H9 (cell line): ENCODE measurements around the gene THPO. TPM values are rescaled to one million over a fixed set of nuclear protein-coding genes. Genes with fewer than 3 reads are reported as not detected.

Source experiments
- DNase-seq: peaks from one replicate; pipeline ENCODE4 v3.0.0-alpha.2; 2017
- H2AFZ ChIP-seq: one replicate; pipeline ENCODE4 v1.6.1; 2013; ENCODE audit warnings: mild to moderate bottlenecking, low read length, control low read depth, moderate library complexity
- H2AK5ac ChIP-seq: 2 replicates; pipeline ENCODE4 v1.6.1; 2013; ENCODE audit warnings: low read length, control low read depth, mixed read lengths; ENCODE audit not compliant: insufficient read length
- H2BK120ac ChIP-seq: one replicate; pipeline ENCODE4 v1.6.1; 2013; ENCODE audit warnings: low read depth, mild to moderate bottlenecking, low read length, control low read depth, inconsistent platforms; ENCODE audit not compliant: poor library complexity, severe bottlenecking
- H2BK12ac ChIP-seq: 2 replicates; pipeline ENCODE4 v1.6.1; 2013; ENCODE audit warnings: low read length, control low read depth, mixed read lengths, low read depth; ENCODE audit not compliant: insufficient read length
- H2BK15ac ChIP-seq: 2 replicates; pipeline ENCODE4 v1.6.1; 2013; ENCODE audit warnings: low read depth, low read length, control low read depth
- H2BK20ac ChIP-seq: one replicate; pipeline ENCODE4 v1.6.1; 2013; ENCODE audit warnings: low read depth, mild to moderate bottlenecking, low read length, control low read depth, inconsistent platforms; ENCODE audit not compliant: poor library complexity, severe bottlenecking
- H2BK5ac ChIP-seq: 2 replicates; pipeline ENCODE4 v1.6.1; 2013; ENCODE audit warnings: low read length, control low read depth, mixed read lengths; ENCODE audit not compliant: insufficient read length
- H3K14ac ChIP-seq: 2 replicates; pipeline ENCODE4 v1.6.1; 2013; ENCODE audit warnings: low read length, control low read depth; ENCODE audit not compliant: insufficient read depth
- H3K18ac ChIP-seq: 2 replicates; pipeline ENCODE4 v1.6.1; 2013; ENCODE audit warnings: low read depth, mild to moderate bottlenecking, mixed read lengths, low read length, control low read depth; ENCODE audit not compliant: insufficient read length
- H3K23ac ChIP-seq: 2 replicates; pipeline ENCODE4 v1.6.1; 2013; ENCODE audit warnings: low read length, control low read depth, mixed read lengths, low read depth; ENCODE audit not compliant: insufficient read length
- H3K23me2 ChIP-seq: 2 replicates; pipeline ENCODE4 v1.6.1; 2013; ENCODE audit warnings: low read depth, mild to moderate bottlenecking, mixed read lengths, low read length, control low read depth; ENCODE audit not compliant: insufficient read length, poor library complexity, severe bottlenecking
- H3K27ac ChIP-seq: 2 replicates; pipeline ENCODE4 v1.5.1; 2013; ENCODE audit warnings: low read length, control low read depth, mixed read lengths, low read depth; ENCODE audit not compliant: insufficient read length
- H3K27me3 ChIP-seq: 2 replicates; pipeline ENCODE4 v1.6.1; 2013; ENCODE audit warnings: low read length, control low read depth, inconsistent platforms; ENCODE audit not compliant: insufficient read depth
- H3K4ac ChIP-seq: 2 replicates; pipeline ENCODE4 v1.6.1; 2013; ENCODE audit warnings: low read depth, mild to moderate bottlenecking, control low read depth, inconsistent platforms, low read length, moderate library complexity
- H3K4me1 ChIP-seq: 2 replicates; pipeline ENCODE4 v1.6.1; 2013; ENCODE audit warnings: low read length, control low read depth, inconsistent platforms; ENCODE audit not compliant: insufficient read depth
- H3K4me2 ChIP-seq: 2 replicates; pipeline ENCODE4 v1.6.1; 2013; ENCODE audit warnings: low read length, control low read depth, mixed read lengths; ENCODE audit not compliant: insufficient read length, insufficient read depth
- H3K56ac ChIP-seq: 2 replicates; pipeline ENCODE4 v1.6.1; 2013; ENCODE audit warnings: low read depth, mild to moderate bottlenecking, mixed read lengths, low read length, control low read depth; ENCODE audit not compliant: insufficient read length
- H3K79me1 ChIP-seq: 2 replicates; pipeline ENCODE4 v1.6.1; 2013; ENCODE audit warnings: low read depth, mild to moderate bottlenecking, moderate library complexity, low read length, control low read depth, inconsistent platforms; ENCODE audit not compliant: insufficient read depth, poor library complexity, severe bottlenecking
- H3K79me2 ChIP-seq: 2 replicates; pipeline ENCODE4 v1.6.1; 2013; ENCODE audit warnings: low read length, control low read depth, inconsistent platforms; ENCODE audit not compliant: insufficient read depth
- H3K9ac ChIP-seq: 2 replicates; pipeline ENCODE4 v1.6.1; 2013; ENCODE audit warnings: low read length, control low read depth, mixed read lengths; ENCODE audit not compliant: insufficient read length; ENCODE audit errors: extremely low read depth
- H3K9me3 ChIP-seq: one replicate; pipeline ENCODE4 v1.6.1; 2013; ENCODE audit warnings: low read depth, low read length, inconsistent platforms; ENCODE audit not compliant: control insufficient read depth
- H3T11ph ChIP-seq: one replicate; pipeline ENCODE4 v1.6.1; 2013; ENCODE audit warnings: mild to moderate bottlenecking, low read length, control low read depth, inconsistent platforms
- H4K20me1 ChIP-seq: one replicate; pipeline ENCODE4 v1.6.1; 2013; ENCODE audit not compliant: control insufficient read depth, insufficient read length, insufficient read depth
- H4K5ac ChIP-seq: 2 replicates; pipeline ENCODE4 v1.6.1; 2013; ENCODE audit warnings: low read depth, mild to moderate bottlenecking, mixed read lengths, low read length, control low read depth; ENCODE audit not compliant: insufficient read length
- H4K8ac ChIP-seq: replicated peaks from 2 replicates; pipeline ENCODE4 v1.6.1; 2013; ENCODE audit warnings: low read length, control low read depth, mixed read lengths, low read depth; ENCODE audit not compliant: insufficient read length
- H4K91ac ChIP-seq: 2 replicates; pipeline ENCODE4 v1.6.1; 2013; ENCODE audit warnings: low read depth, mild to moderate bottlenecking, moderate library complexity, mixed read lengths, low read length, control low read depth; ENCODE audit not compliant: insufficient read length
- H3K27ac Mint-ChIP-seq, 3 experiments: 2 replicates in 2 of 3; 3 replicates in 1 of 3; pipeline ENCODE4 v1.8.0; 2020 to 2021; ENCODE audit warnings: mixed read lengths in 3 of 3, mild to moderate bottlenecking in 1 of 3, moderate library complexity in 1 of 3
- H3K27me3 Mint-ChIP-seq: 2 replicates; pipeline ENCODE4 v1.8.0; 2021; ENCODE audit warnings: low read depth, mild to moderate bottlenecking, moderate library complexity, mixed read lengths
- H3K36me3 Mint-ChIP-seq, 3 experiments: 2 replicates in 2 of 3; 3 replicates in 1 of 3; pipeline ENCODE4 v1.8.0; 2020 to 2021; ENCODE audit warnings: low read depth in 3 of 3, mixed read lengths in 3 of 3; ENCODE audit not compliant: insufficient read depth in 1 of 3
- H3K4me1 Mint-ChIP-seq, 2 experiments: 2 replicates each; pipeline ENCODE4 v1.8.0; 2020; ENCODE audit warnings: mixed read lengths in 2 of 2
- H3K4me3 Mint-ChIP-seq, 2 experiments: 2 replicates in 1 of 2; 3 replicates in 1 of 2; pipeline ENCODE4 v1.8.0; 2020 to 2021; ENCODE audit warnings: mild to moderate bottlenecking in 2 of 2, mixed read lengths in 2 of 2, moderate library complexity in 1 of 2
- H3K9me3 Mint-ChIP-seq, 2 experiments: 2 replicates in 1 of 2; 3 replicates in 1 of 2; pipeline ENCODE4 v1.8.0; 2020; ENCODE audit warnings: mild to moderate bottlenecking in 2 of 2, mixed read lengths in 2 of 2, moderate library complexity in 1 of 2
- CTCF ChIP-seq: fragments of 200-600 bp; sonication (generic); conservative IDR thresholded peaks from 3 replicates; pipeline ENCODE4 v1.8.0; 2021; ENCODE audit warnings: antibody characterized with exemption, mild to moderate bottlenecking
- WGBS: extraction: QIAGEN DNeasy Blood & Tissue Kit; methylation state at CpG from one replicate; pipeline ENCODE4 v1.1.7; 2013; ENCODE audit warnings: missing lambda C conversion rate, low lambda C conversion rate, mixed read lengths; ENCODE audit not compliant: insufficient read length; ENCODE audit errors: extremely low coverage; 5-methylcytosine and 5-hydroxymethylcytosine counted together
- total RNA-seq: library from RNA; stranded (reverse); gene quantifications from 2 replicates; pipeline ENCODE4 v1.2.1, GENCODE V29; 2021

Gene THPO
- total RNA-seq, 1 experiment from 2014 or later = 0.85 TPM

DNA sequence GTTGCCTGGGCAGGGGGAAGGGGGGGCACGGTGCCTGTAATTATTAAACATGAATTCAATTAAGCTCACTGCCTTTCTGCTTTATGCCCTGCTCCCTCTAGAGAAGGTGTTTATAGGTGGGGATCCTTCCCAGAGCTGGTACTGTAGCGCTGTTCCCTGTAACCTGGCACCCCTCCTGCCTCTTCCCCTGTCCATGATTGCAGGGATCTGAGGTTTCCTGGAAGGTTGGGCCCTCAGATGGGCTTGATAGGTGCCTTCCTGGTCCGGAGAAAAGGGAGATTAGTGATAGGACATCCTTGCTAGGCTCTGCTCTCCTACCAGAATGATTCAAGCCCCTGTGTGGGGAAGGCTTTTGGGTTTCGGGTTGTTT is 42.7 kb downstream of the THPO start:
- Histone ChIP-seq H2BK5ac (no peak overlapping the region), H3T11ph (no peak overlapping the region), H3K9ac (no peak overlapping the region), H3K23me2 (peaks cover 10% of the 10 kb centered on the region), H3K14ac (no peak overlapping the region), H2AFZ (no peak overlapping the region), H2BK15ac (no peak overlapping the region), H2BK20ac (no peak overlapping the region), H3K79me1 (no peaks in the 10 kb centered on the region), H3K4me1 (no peaks in the 10 kb centered on the region), H3K4me2 (peak overlapping the region; percentile 81), H4K20me1 (peaks cover 4% of the 10 kb centered on the region), H4K8ac (no peak overlapping the region), H3K18ac (no peak overlapping the region), H2BK12ac (no peak overlapping the region), H3K27me3 (no peaks in the 10 kb centered on the region), H2AK5ac (no peak overlapping the region), H3K79me2 (no peaks in the 10 kb centered on the region), H3K4ac (no peak overlapping the region), H3K23ac (no peak overlapping the region), H3K27ac (peak overlapping the region; percentile 10), H3K9me3 (no peaks in the 10 kb centered on the region), H4K91ac (no peak overlapping the region), H3K56ac (no peak overlapping the region), H2BK120ac (no peak overlapping the region), H4K5ac (no peak overlapping the region)
- H3K27me3 Mint-ChIP-seq = no peaks in the 10 kb centered on the region; the same call in none of the 2 replicates
- peak overlapping the region; percentile 86 to 93 for H3K4me3 Mint-ChIP-seq
- peak; percentile 55 for DNase-seq
- H3K27ac Mint-ChIP-seq = peak overlapping the region; percentile 82 to 98 (median 96); a peak in 6 of 7 replicates
- H3K36me3 Mint-ChIP-seq = peaks cover 36 to 56% (median 42%) of the 10 kb centered on the region in 3 experiments
- no CpG with 5 or more reads among the region's 4 CpGs for WGBS
- H3K9me3 Mint-ChIP-seq = no peaks in the 10 kb centered on the region
- H3K4me1 Mint-ChIP-seq = peaks cover 34 to 37% of the 10 kb centered on the region in 2 experiments
- TF ChIP-seq CTCF = no peak
